Right hindlimb (tissue), 1 donor: ENCODE data around the gene CTNNA1.
A peak's percentile ranks its signal among the peaks of the same experiment; 100 is the strongest.

ENCODE experiments used
- DNase-seq: peaks from one replicate; pipeline ENCODE4 v3.0.0-alpha.2; 2018

Gene CTNNA1

DNA sequence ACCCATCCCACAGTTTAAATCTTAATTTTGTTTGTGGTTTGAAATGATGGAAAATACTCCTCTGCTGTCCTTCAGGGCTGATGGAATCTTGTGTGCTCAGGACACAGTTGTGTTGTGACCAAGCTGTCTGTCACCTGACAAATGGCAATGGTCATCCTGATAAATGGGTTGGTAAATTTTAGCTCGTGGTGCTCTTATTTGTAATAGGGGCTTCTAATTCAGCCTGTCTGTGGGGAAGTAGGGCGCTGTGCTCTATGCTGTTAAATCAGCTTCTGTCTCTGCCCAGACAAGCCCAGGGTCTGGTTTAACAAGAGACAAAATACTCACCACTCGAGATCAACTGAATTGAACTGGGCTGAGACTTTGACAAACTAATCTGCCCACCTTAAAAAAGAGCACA, 117.4 kb downstream of the CTNNA1 start:
- DNase-seq, result no peak

DNA sequence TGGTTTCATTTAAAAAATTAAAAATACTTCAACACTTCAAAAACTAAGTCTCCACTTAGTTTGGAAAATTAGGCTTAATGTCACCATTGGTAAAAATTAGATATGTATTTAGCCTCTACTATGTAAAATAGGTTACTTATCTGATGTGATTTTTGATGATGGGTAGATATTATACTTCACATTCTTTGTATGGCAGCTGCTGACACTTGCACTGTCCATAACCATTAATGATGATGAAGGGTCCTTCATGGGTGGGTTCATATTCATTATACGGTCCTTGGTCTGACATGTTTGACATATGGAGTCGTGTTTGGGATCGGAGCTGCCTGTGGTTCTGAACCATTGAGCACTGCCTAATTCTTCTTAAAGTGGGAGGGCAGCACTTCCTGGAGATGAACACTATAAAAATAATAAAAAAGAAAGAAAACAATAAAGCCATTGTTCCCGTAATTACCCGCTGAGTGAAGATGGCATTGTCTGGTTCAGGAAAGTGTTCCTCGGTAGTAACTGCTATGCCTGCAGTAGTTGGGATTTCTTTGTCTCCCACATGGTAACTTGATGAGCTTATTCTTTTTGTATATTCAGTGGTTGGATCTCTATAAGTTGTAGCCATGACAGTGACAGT, 119.7 kb downstream of the CTNNA1 start:
- no peak for DNase-seq

DNA sequence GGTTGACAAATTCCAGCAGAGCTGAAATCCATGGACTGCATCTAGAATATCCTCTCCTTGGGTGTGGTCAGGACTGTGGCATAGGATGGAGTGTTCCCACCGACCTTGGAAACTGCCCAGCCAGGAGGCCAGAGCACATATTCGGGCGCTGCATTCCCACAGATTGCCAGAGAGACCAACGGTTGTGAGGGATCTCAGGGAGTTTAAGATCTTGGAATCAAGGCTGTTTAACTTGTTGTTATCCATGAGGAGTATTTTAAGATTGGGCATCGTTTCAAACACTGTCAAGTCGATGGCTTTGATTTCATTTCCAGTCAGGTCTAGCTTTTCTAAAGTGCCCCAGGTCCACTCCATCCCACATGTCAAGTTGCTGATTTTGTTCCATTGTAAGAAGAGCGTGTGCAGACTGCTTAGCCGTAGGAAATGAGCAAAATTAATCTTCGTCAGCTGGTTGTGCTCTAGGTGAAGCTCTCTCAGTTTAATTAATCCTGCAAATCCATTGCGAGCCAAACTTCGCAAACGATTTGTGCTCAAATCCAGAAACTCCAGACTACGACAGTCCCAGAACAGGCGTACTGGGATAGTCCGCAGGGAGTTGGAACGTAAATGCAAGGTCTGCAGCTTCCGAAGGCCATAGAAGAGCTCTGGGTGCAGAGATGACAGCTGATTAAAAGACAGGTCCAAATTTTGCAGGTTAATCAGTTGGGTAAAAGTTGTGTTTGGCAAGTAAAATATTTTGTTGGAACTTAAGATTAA, 120.4 kb downstream of the CTNNA1 start:
- no peak for DNase-seq

DNA sequence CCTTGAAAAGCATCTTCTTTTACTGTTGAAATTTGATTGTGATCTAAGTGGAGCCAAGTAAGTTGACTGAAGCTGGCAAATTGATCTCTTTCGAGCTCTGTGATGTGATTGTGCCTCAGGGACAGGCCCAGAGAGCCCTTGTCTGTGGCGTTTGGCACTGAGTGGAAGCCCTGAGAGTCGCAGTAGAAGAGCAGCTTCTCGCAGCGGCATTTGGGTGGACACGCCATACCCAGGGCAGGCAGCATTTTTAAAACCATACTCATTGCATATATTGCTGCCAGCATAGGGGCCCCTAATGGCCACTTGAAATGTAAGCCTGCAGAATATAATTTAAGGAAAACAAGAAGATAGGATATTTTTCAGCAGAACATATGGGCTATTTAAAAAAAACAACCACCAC, 121.0 kb downstream of the CTNNA1 start:
- no peak for DNase-seq

DNA sequence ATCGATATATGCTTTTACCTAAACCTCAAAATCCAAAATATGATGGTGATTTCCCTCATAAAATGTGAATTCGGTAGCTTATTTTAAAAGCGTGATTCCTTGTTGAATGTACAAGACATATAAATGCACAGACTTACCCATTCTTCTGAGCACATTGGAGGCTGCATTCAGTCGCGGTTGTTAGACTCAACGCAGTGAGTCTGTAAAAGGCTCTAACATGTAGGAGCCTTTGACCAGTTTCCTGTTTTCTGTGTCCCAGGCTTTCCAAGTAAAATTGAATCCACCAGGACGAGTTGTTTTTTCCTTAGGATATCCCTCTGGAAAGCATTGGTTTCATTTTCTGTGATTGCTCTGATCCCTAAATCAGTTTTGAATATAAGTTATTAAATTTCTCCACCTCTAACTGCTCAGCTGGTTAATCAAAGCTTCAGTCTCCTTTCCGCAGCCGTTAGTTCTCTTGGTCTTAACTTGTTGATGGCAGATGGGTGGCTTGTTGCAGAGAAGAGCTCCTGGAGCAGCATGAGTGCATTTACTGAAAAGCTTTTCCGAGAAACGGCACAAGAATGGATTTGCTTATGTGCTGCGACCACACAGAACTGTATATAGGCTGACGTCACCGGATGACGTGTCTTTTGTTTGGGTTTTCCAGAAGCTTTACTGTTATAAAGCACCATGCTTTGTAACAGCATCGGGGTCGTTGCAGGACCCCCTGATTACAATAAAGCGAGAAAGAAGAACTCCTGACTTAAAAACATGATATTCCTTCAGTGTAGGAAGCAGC, 121.7 kb downstream of the CTNNA1 start, which contains the start of gene LRRTM2:
Gene LRRTM2, minus strand, starts transcription at position 565 of the 781 bp plus-strand sequence. Its CDS starts 424 bp downstream, at position 141.
- DNase-seq, result peak; percentile 73

DNA sequence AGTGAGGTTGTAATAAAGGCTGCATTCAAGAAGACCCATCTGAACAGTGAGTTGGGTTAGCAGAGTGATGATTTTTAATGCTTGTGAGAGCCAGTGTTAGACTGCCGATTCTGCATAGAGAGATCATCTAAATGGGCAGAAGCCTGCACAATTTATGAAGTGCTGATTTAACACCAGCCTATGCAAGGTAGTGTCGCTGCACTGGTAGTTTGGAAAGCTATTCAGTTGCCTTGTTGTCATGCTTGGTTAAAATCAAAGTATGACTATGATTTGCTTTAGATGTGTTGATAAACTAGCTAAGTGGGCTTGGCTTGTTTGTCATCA, 122.3 kb downstream of the CTNNA1 start:
- no peak for DNase-seq

DNA sequence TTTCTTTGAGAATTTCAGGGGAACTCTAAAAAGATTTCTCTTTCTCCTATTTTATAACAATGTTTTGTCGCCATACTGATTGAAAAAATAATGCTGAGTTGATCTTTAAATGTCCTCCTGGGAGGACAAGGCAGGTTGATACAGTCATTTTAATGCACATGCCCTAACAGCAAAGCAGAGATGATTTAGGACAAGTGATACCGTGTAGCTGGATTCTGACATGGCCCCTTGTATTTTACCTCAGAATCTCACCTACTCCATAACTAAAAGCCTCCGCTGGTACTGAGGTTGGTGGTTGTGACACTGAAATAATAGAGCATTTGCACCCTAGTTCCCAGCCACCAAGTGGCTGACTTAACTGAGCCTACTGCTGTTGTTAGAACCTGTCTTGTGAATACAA, 122.7 kb downstream of the CTNNA1 start:
- no peak for DNase-seq

DNA sequence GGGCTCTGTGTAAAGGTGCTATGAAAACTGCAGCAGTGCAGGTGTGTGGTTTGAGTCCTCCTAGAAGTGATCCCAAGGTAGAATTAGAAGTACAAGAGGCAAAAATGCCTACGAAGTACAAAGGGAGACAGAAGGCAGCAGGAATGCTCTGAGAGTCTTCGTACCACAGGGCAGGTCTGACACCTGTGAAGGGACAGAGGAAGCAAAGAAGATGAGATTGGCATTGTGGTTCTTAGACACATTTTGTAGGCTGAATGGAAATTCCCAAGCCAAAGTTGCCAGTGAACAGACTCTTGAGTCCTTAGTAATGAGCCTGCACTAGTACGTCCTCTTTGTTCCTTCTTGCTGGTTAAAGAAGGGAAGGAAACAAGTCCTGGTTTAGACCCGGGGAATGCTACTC, 123.6 kb downstream of the CTNNA1 start:
- DNase-seq, result no peak

DNA sequence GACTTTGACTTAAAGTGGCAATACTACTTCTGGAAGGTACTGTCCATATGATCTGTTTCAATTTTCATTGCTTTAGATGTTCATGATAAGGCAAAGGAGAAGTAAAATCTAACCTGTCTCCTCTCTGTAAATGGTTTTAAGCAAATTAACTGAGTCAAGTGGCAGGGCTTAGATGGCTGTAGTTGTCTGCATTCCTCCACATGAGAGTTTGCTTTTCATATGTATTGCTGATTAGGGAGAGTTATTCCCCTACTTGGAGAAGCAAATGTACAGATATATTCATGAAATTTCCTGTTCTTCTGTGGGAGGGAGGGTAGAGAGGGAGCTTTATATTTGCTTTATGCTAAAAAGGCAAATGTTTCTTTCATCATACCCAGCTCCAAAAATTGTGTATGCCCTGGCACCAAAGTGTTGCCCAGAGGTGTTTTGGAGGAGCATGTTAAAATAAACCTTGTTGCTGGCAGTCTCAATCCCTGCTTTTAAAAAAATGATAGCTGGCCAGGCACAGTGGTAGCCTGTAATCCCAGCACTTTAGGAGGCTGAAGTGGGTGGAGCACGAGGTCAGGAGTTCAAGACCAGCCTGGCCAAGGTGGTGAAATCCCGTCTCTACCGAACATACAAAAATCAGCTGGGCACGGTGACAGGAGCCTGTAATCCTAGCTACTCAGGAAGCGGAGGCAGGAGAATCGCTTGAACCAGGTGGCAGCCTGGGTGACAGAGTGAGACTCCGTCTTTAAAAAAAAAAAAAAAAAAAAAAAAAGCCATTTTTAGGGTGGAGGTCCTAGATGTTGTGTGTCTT, 125.4 kb downstream of the CTNNA1 start:
- DNase-seq, result no peak

DNA sequence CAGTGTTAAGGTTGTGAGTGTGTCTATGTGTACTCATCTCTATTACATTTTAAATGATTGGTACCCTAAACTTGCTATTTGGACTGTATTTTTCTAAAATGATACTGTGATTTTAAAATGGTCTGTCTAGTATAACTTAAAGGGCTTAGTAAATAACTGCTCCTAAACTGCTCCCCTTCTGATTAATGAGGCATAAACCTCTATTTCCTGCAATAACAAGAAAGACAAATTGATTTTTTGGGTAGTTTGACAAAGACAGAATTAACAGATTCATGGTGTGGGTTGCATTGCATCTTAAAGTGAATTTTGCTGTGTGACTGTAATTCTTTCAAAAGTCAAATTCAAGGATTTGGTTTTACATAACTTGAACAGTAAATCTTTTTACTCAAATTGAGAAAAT, 130.0 kb downstream of the CTNNA1 start:
- no peak for DNase-seq

DNA sequence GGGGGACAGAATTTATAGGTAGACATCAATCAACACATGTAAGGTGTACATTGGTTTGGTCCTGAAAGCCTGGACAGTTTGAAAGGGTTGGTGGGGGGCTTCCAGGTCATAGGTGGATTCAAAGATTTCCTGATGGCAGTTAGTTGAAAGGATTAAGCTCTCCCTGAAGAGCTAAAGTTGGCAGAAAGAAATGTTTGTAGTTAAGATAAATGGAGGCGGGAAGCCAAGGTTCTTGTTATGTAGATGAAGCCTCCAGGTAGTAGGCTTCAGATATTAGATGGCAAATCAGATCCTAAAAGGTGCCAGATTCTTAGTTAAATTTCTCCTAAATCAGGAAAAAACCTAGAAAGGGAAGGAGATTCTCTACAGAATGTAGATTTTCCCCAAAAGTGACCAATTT, 130.9 kb downstream of the CTNNA1 start:
- DNase-seq, result no peak

DNA sequence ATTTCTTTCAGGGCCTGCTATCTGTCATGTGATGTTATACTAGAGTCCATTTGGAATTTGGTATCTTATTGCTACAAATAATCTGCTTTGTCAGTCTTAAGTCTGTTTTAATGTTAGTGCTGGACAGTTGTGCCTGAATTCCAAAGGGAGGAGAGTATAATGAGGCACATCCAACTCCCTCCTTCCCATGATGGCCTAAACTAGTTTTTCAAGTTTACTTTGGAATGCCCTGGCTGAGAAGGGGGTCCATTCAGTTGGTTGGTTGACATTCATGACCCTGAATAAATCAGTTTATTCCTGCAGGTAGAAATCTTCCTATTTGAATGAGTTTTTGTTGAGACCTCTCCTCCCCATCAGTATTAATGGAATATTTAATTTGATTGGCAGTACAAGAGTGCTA, 131.3 kb downstream of the CTNNA1 start:
- DNase-seq, result no peak

DNA sequence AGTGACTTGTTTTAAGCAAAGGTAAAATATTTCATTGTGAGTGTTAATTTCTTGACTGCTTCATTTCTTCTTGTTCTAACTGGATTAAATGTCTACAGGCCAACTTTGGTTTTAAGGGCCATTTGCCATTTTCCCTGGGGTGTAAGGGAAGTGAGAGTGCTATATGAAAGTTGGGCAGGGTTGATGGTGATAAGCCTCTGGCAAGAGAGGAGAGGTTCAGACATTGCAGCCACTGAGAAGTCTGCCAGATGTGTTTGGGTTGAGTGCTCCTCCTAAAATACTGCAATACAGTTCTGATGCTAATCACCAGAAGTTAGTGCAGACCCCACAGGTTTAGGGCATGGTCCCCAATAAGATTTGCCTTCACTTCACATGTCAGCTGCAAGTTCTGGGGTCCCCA, 136.8 kb downstream of the CTNNA1 start:
- no peak for DNase-seq

DNA sequence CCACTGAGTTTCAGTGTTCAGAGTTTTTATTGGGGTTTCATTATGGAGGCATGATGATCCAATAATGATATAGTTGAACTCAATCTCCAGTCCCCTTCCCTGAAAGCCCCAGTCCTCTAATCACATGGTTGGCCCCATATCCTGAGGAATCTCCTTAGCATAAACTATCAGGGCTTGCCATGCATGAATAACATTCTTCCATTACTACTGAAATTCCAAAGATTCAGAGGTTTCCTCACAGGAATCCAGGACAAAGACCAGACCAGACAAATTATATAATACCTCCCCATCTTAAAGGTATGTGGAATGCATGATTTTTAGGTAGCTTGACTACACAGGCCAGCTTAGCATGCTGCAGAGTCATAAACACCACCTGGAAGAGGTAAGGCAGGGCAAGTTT, 137.4 kb downstream of the CTNNA1 start:
- DNase-seq, result no peak

DNA sequence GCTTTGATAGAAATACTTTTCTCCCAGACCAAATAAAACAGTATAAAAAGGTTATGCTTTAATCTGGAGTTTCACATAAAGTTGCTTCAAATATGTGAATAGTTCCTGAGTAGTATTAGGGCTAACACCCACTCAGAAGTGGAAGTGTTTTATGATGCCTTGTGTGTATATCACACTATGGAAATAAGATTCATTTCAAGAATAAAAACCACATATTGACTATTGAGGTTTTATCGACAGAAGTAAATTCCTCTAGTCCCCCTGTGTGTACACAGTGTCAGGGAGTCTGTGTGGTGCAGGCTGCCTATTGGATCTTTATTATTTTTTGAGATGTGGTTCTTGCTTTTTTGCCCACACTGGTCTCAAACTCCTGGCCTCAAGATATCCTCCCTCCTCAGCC, 142.7 kb downstream of the CTNNA1 start:
- no peak for DNase-seq

DNA sequence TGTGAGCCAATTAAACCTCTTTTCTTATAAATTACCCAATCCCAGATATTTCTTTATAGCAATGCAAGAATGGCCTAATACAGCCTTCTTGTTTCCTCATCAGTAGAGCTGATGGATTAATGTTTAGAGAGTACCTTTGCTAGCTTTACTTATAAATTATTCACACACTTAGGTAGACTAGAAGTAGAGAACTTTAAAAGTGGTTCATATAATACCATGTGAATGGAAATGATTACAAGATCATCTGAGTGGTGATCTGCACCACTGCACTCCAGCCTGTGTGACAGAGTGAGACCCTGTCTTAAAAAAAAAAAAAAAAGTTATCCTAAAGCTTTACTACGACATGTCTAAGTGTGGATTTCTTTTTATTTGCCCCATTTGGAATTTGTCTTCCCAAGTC, 145.1 kb downstream of the CTNNA1 start:
- DNase-seq, result no peak

DNA sequence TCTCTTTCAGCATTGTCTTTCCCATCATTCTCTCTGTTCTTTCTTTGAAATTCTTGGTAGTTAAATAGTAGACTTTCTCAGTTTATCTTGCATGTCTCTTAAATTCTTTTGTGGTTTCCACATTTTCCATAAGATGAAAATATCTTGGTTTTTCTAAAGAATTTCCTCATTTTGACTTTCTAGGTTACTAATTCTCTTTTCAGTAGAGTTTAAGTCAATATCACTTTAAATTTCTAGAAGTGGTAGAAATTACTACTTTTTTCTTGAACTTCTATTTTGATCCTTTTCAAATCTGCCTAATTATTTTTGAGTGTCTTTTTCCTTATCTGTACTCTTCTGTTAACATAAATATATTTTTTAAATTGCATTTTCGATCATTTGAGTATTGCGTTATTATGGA, 145.5 kb downstream of the CTNNA1 start:
- DNase-seq, result no peak

DNA sequence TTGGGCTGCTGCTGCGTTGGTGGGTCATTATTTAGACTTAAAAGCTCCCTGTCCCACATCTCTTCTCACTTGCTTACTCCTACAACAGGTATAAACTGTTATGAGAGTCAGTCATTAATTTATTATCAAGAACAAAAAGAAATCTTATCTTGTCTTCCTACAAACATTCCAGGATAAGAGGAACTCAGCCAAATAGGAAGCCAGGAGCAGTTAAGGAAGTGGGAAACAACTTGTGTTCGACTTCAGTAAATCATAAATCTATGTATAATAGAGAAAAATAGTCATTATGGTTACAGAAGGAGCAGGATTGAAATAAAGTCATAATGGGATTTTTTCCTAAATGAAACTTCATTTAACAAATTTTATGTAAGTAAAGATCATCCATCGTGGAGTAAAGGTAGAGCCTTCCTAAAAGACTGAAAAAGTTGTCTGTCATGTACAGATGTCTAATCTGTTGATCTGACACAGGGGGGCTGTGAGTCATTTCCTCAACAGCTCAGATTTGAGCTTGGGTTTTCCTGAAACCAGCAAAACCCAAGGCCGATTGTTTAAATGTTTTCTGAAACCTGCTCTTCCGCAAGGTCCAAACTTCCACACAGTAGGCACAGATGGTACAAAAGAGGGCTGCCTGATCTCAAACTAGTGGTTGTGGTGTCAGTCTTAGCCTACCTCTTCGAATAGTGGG, 147.2 kb downstream of the CTNNA1 start:
- no peak for DNase-seq

DNA sequence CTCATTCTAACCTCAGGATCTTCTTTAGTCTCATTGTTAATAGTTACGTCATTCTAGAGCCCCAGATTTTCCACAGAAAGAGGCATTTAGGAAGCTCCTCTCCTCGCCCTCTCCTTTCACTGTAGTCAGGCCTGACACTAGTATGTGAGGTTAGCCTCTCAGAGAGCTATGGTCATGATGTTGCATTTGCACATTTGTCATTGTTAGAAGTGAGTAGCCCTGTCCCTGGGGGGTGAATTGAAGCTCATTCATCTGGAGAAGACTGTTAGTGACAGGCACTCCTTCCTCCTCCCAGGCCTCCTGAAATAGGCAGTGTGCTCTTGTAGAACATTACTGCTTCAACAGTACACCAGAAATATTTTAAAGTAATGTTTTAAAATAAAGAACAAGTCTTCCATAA, 148.5 kb downstream of the CTNNA1 start:
- no peak for DNase-seq

DNA sequence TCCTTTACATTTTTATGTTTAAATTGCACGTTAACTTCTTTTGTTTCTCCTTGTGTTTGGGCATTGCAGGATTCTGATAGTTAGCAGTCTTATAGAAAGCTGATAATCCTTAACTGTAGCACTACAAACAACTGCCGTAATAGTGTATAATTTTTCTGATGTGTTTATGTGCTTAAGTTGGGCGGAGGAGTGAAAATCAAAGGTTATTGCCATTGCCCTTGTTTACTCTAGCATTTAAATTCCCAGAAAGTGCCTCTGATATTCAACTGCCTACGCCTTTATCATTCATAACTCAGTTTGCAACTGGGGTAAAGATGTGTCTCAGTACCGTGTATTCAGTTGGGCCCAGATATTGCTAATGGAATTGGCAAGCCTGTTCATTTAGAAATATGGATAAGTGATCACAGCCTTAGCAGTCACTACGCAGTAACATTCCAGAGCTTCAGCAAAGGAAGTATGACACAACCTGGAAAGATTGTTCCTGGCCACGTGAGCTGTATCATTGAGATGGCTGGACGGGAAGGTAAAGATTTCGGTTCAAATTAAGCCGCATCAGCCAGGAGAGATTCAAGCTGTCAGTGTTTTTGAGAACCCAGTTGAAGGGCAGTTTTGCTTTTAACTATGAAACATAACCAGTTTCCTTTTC, 150.0 kb downstream of the CTNNA1 start:
- DNase-seq, result peak; percentile 54

DNA sequence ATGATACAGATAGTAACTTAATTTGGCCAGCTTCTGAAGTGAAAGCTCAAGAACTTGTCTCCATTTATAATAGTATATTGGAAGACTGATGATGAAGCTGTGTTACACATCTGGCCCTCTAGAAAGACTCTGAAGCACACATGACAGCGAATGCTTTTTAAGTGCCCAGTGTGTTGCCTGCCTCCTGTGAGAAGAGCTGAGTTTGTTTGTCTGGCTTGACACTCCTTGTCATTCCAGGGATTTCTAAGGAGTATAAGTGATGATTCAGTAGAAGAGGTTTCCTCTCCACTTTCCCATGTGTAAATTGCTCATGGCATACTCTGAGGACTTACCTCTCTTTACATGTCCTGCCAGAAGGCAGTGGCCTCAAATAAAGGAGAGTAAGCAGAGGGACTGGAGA, 152.3 kb downstream of the CTNNA1 start:
- DNase-seq, result no peak

DNA sequence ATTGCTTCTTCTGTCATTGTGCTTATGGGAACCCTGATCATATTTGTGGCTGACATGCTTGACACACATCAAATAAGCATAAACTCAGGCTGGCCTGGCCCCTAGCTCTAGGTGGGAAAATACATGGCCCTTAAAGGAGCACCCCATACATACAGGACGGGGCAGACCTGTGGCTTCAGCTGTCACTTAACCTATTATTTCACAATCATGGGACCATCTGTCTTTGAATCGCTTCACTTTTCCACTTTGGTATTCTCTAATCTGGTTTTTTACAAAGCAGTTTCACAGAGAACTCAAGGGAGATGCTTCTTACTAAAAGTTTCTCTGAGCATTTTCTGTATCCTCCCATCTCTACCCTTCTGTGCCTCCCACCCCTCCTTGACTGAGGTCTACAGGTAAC, 156.5 kb downstream of the CTNNA1 start:
- no peak for DNase-seq
